Globus pallidus (tissue), 1 donor: ENCODE data around the gene REXO1.
"Not testable (repeated sequence)": the region's sequence is repeated elsewhere in the genome, so short reads cannot be mapped to it uniquely, and the experiment has no call there.

Source experiments
- DNase-seq: peaks from one replicate; pipeline ENCODE4 v3.0.0-alpha.2; 2015; ENCODE audit warnings: low spot score

Gene REXO1

DNA sequence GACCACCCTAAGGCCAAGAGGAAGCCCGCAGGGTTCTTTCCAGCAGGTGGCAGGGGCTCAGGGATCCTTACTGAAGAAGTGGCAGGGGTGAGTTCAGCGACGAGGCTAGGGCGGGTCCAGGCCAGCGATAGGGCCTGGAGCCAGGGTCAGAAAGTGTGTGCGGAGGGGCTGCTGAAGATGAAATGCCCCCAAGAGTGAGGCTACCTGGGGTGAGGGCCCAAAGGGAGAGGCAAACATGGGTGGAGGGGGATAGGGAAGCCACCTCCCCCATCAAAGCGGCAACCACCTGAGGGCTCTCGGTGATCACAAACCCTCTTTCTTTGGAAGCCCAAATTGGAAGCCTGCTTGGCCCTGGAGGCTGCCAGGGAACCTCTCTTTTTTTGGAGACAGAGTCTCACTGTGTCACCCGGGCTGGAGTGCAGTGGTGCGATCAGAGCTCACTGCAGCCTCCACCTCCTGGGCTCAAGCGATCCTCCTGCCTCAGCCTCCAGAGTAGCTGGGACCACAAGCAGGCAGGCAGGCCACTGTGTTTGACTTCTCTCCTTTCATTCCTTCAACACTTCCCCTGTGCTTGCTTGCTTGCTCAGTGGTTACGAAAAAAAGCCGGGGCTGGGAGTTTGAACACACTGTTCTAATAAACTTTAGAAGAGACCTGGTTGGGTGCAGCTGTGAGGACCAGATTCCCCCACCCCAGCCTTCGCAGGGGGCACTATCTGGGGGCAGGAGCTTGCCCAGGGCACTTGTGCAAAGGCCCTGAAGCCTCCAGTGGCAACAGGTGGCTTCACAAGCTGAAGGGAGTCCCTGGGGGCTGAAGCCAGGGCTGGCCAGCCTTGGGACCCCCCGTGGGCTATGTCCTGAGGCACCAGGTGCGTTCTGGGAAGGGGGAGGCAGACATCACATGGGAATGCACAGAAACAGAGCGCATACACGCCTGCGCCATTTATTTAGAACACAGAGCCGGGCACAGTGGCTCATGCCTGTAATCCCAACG, 34.8 kb downstream of the REXO1 start:
- DNase-seq = no peak

DNA sequence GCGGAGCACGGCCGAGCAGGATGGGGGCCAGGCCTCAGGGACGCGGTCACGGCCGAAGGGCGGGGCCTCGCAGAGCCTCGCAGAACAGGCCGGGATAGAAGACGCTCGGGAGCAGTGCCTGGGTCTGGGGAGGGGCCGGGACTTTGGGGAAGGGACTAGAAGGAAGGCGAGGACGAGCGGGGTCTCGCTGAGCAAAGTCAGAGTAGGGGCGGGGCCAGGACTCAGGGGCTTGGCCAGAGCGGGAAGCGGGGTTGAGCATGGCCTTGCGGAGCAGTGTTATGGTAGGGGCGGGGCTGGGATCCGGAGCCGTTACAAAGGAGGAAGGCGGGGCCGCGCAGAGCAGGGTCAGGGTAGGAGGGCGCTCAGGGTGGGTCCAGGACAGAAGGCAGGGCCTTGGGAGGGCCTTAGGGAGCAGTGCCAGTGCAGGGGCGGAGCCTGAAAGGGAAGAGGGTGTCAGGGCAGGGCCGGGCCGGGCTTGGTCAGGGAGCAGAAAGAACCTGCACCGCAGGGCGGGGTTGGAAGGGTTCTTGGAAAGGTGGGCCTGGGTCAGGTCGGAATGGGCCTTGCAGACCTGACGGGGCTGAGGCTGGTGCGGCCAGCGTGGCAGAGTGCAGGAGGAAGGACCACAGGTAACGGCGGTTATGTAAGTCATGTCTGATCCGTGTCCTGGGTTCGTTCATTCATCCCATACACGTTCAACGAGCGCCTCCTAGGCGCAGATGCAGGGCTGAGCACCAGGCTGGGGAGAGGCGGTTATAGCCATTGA, 35.7 kb downstream of the REXO1 start:
- peak; percentile 42 for DNase-seq

DNA sequence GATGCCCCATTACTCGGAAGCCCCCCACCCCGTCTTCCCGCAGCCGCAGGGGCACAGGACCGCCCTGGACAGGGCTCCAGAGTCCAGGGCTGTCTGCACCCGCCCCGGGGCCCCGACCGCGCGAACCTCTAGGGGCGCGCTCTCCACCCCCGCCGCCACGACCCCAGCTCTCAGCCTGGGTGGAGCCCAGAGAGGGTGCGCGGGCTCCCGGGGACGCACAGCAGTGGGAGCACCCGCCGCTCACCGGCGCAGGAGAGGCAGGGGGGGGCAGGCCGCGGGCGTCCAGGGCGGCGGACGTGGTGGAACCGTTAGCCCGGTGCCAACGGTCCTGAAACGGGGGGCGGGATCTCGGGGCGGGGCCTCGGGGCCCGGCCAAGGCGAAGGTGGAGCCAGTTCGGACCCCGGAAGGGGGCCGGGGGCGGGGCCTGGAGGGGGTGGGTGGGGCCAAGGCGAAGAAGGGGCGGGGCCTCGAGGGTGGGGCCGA, 36.3 kb downstream of the REXO1 start, which contains the start of gene ATP8B3:
TSS of gene ATP8B3 (minus strand) at position 335 of the 484 bp plus-strand sequence. CDS start 540 bp downstream, outside the sequence.
- no peak for DNase-seq

DNA sequence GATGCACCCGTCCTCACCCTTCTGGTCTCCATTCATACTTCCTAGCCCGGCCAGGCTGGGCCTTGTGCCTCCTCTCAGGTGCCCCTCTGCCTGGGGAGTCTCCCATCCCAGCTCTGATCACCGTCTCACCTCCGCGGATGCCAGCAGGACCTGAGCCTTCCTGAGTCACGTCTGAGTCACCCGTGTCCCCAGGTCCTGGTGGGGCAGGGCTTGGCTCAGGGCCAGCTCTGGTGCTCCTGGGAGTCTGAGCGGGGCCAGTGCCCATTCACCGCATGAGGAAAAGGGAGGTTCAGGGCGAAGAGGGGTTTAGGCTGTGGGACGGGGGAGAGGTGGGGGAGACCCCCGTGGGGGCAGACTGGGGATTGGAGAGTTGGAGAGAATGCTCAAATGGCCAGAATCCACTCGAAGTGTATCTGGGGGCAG, 36.8 kb downstream of the REXO1 start:
- DNase-seq = no peak

DNA sequence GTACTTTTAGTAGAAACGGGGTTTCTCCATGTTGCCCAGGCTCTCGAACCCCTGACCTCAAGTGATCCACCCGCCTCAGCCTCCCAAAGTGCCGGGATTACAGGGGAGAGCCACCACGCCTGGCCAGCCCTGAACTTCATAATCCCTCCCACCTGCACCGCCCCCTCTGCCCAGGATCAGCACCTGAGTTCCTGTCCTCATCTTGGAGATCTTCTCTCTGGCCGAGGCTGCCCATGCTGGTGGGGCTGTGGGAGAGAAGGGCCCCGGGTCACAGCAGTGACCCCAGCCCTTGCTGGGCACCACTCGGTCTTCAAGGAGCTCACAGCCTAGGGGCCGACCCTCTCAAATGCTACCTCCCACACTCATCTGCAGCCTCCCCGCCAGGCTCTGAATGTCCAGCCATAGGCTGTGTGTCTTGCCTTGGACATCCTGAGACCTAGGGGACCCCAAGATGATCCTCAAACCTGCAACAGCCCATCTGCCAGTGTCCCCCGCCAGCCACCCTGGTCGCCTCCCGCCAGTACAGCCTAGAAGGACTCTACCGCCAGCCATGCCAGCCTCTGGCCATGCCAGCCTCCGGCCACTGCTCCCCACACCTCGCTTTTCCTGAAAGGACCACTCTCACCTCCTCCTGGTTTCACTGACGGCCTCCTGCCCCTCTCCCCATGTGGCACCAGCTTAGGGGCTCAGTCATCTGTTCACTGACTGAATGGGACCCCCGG, 37.7 kb downstream of the REXO1 start:
- DNase-seq = no peak

DNA sequence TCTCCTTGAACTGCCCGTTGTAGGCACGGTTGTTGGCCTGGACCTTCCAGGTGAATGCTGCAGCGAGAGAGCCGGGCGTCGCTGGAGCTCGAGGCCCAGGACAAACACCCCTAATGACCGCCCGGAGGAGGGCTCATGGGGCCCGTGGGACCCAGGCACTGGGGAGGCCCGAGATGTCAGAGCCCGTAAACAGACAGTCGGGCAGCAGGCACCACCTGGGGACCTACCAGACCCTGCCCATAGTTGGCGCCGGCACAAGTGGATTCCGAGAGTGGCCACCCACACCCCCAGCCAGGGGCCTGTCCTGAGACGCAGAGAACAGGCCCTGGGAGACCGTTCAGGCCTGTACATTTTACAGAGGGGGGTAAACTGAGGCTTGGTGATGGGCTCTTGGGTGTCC, 38.6 kb downstream of the REXO1 start:
- no peak for DNase-seq

DNA sequence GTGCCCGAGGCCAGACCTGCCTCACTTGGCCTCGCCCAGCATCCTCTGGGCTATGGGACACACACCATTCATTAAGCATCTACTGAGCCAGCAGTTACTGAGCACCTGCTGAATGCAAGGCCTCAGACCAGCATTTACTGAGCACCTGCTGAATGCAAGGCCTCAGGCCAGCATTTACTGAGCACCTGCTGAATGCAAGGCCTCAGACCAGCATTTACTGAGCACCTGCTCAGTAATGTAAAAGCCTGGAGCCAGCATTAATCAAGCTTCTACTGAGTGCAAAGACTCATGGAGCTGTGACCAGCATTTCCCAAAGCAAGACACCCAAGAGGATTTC, 39.9 kb downstream of the REXO1 start:
- DNase-seq = no peak

DNA sequence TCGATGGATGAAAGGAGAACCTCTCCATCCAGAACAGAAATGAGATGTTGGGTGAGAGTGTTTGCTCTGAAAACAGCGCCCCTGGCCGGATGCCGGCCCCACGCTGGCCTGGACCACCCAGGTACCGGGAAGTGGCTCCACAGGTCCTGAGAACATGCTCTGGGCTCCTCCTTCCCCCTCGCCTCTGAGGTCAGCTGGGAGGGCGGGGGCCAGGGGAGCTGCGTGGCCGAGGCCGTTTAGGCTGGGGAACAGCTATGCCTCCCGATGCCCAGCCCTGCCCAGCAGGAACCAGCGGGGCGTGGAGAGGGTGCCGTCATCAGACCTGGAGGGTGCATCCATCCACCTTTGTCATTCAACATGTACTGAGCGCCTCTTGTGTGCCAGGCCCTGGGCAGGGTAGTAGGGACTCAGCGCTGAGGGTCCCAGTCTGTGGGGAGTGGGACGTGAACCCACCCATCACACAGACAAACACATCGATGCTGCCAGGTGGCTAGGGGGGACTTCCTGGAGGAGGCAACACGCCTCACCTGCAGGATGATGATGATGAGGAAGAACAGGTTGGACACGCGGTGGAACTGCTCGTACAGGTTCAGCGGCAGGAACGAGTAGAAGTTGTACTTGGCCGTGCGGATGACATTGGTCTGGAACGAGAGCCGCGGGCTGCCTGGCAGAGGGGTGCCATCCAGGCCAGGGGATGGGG, 40.4 kb downstream of the REXO1 start:
- DNase-seq = no peak

DNA sequence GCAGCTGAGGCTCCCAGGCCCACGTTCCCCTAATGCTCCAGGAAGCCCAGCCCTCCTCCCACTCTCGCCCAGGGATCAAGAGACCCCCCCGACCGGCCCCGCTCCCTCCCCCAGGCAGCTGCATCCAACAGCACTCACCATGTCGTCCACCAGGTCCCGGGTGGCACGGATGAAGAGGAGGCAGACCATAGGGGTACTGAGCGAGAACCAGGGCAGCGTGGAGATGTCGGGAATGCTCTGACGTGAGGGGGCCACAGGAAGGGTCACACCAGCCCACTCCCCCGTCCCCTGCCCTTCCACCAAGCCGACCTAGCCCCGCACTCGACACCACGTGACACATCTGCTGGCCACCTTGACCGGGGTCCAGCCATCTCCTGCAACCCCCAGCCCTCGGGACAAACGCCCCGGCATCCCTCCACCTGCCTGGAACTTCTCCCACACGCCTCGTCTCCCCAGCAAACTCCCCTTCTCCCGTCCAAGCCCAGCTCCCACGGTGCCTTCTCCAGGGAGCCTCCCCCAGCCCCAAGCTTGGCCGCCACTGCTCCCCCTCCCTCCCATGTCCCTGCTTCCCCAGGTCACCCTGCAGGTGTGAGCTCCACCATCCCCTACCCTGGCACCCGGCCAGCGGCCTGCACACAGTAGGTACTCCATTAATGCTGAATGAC, 41.1 kb downstream of the REXO1 start:
- no peak for DNase-seq

DNA sequence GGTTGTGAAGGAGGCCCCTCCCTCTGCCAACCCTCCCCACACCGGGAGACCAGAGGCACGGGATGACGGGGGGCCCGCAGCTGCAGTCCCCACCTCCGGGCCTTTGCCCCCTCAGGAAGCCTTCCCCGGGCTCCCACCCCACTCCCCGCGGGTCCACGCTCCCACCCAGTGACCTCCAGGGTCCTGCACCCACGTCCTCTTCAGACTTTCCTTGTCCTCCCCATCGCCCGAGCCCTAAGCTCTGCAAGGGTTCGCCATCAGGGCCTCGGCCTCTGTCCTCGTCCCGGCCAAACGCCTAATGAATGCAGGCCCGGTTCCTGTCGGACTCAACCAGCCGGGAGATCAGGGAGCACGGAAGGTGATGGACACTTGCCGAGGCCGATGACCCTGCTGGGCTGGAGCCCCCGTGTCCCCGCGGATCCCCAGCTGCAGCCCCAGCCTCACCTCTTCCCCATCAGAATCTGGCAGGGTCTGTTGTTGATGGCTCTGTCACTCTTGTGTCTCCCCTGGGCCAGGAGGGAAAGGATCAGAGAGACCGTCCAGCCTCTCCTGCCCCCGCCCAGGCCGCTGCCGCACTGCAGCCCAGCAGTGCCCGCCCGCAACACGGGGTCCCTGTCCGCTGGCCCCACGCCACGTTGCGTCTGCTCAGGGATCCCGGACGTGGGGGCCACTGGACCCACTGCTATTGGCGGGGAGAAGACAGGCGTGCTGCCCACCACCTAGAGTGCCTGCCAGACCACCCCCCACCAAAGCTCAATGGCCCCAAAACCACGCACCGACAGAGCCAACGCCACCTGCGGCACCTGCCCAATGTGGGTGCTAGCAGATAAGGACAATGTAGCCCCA, 41.9 kb downstream of the REXO1 start:
- DNase-seq = no peak

DNA sequence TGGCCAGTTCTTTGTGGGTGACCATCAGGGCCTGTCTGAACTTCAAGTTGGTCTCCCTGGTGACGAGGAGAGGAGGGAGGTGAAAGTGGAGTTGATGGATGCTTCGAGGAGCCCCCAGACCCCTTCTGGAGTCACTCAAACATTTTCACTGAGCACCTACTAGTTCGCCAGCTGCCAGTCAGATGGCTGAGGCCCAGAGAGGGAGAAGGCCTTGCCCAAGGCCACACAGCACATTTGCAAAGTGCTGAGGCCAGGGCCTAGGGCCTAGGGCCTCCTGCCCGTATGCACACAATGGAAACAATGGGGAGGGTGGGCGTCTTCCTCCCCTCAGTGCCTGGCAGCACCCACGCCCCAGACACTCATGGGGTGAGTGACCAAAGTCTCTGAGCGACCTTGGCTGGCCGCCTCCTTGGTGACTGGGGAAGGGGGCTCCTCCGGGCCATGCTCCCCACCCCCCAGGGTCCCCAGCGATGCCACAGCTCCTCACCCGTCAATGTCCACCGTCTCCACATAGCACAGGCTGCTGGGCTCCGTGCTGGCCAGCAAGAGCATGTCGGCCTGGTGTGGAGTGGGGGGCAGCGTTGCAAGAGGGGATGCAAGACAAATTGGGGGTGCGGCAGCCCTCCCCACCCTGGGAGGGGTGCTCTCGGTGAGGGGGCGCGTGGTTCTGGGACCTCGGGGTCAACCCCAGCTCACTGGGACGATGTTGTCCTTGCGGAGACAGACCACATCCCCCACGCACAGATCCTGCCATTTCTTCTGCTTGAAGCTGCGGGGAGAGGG, 42.7 kb downstream of the REXO1 start:
- no peak for DNase-seq

DNA sequence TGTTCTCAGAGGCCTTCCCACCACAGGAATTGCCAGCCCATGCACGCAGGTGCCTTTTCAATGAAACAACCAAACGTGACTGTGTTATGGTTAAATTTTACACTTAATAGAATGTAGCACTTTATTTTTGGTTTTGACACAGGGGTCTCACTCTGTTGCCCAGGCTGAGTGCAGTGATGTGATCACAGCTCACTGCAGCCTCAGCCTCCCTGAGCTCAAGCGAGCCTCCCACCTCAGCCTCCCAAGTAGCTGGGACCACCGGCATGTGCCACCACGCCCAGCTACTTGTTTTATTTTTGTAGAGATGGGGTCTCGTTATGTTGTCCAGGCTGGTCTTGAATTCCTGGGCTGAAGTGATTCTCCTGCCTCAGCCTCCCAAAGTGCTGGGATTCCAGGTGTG, 43.4 kb downstream of the REXO1 start:
- no peak for DNase-seq

DNA sequence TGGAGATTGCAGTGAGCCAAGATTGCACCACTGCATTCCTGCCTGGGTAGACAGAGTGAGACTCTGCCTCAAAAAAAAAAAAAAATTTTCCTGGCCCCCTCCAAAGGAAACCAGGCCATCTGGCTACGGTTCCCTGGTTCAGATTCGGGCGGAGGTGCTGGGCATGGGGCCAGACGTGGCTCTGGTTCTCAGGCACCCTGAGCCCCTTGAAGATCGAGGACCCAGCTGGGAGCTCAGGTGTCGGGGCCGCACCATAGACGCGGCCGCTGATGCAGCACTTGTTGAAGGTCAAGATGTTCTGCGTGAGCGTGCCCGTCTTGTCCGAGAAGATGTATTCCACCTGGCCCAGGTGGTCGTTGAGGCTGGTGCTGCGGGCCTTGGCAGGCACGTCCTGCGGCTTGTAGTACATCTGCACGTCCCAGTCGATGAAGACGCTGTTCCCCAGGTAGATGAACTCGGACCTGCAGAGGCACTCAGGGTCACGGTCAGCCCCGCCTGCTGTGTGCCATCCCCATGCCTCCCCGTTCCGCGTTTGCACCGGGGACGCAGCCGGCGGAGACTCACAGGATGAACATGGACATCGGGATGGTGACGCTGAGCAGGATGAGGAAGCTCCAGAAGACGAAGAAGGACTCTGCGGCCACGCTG, 48.5 kb downstream of the REXO1 start:
- no peak for DNase-seq

DNA sequence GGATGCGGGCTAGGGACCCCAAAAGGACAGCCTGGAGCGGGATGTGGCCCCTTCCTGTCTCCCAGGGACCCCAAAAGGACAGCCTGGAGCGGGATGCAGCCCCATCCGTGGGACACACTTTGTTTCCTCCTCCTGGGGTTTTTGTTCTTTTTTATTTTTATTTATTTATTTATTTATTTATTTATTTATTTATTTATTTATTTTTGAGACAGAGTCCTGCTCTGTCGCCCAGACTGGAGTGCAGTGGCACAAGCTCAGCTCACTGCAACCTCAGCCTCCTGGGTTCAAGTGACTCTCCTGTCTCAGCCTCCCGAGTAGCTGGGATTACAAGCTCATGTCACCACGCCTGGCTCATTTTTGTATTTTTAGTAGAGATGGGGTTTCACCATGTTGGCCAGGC, 51.0 kb downstream of the REXO1 start:
- DNase-seq = not testable (repeated sequence)

DNA sequence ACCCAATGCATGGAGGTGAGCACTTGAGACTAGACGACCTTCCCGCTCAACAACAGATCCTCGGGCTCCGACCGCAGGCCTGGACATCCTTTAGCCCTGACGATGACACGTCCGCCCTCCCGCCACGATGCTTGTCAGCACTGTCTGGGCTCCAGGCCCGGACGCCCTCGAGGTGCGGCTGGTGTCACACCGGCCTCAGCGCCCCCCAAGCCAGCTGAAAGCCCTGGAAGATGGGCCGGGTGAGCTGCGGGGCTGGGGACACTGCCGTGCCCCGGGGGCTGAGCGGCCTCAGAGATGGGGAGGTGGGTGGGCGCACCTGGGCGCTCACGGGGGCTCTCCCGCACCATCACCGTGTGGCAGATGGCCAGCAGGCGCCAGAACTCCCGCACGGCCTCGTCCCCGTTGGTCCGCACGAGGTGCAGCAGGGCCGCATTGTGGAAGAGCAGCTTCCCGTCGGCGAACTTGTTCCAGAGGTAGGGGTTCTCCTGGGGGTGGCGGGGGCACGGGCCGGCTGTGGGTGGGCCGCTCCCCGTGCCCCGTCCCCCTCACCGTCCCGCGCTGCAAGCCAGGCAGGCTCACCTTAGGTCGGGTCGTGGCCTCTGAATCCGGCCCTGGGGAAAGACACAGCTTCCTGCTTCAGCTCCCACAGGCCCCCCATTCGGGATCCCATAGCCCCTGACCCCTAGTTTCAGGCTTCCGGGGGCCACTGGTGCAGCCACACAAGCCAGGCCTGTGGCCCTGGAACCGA, 51.7 kb downstream of the REXO1 start:
- DNase-seq = no peak

DNA sequence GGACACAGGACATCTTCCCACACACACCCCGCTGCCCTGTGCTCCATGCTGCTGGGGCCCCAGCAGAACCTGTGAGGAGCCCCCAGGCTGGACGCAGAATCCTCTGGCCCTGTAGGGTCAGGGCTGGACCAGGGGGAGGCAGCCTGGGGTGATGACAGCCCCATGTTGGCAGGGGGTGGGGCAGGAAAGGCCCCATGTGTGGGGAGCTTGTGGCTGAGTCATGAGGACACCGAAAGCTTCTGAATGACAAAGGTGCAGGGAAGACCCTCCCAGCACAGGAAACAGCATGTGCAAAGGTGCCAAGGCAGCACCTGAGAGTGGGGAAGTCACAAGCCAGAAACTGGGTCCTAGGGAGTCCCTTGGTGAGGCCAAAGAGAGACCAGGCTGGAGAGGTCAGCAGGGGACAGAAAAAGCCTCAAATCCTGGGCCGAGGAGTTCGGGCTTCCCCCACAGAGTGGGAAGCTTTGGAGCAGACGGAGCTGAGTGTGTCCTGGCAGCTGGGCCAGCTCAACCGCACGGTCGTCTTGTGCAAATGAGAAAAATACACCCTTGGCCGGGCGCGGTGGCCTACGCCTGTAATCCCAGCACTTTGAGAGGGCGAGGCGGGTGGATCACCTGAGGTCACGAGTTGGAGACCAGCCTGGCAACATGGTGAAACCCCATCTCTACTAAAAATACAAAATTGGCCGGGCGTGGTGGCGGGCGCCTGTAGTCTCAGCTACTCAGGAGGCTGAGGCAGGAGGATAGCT, 53.7 kb downstream of the REXO1 start:
- DNase-seq = no peak

DNA sequence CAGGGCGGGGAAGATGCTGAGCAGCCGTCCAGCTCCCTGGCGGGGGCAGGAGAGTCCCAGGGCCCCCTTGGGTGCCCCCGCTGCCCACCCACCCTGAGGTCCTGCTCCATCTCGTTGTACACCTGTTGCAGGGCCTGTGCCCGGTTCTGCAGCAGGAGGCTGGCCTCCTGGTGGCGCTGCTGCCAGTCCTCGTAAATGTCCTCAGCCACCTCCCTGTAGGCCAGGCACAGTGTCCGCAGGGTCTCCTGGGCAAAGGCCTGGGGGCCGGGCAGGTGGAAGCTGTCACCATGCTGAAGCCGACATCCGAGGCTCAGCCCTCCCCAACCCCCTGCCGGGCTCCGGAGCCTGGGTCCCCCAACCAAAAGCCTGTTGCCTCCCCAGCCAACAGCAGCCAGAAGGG, 56.4 kb downstream of the REXO1 start:
- no peak for DNase-seq
